ENCODE results near the gene SIX3.

The SIX3 gene

GRCh38 chr2:44922776-44923175, 18.7 kb upstream of the SIX3 start:
- no peak for TF ChIP-seq CTCF (IDR thresholded peaks at IDR 0.05; ENCODE audit: low read depth, low read length, missing control alignments)
- no peak overlapping the region for H3K4me3 ChIP-seq (ENCODE audit: low read depth, low read length)
- in situ Hi-C loops (cut with HindIII; ENCODE audit: low sequenced_read_pairs), result no loop called here
- no peak for DNase-seq (ENCODE audit: low read depth)

- in situ Hi-C loops (cut with HindIII; ENCODE audit: low sequenced_read_pairs), result no loop called here
- no peak for TF ChIP-seq CTCF (IDR thresholded peaks at IDR 0.05; ENCODE audit: low read depth, low read length, missing control alignments)
- no peak overlapping the region for H3K4me3 ChIP-seq (ENCODE audit: low read depth, low read length)
- no peak for DNase-seq (ENCODE audit: low read depth)
These were observed 15.9 kb upstream of the SIX3 start for GRCh38 chr2:44925561-44926136.

- H3K4me3 ChIP-seq (ENCODE audit: low read depth, low read length), result no peak overlapping the region
- no peak for TF ChIP-seq CTCF (IDR thresholded peaks at IDR 0.05; ENCODE audit: low read depth, low read length, missing control alignments)
- DNase-seq (ENCODE audit: low read depth), result no peak
- in situ Hi-C loops (cut with HindIII; ENCODE audit: low sequenced_read_pairs), result no loop called here
These were observed 14.5 kb upstream of the SIX3 start for GRCh38 chr2:44926957-44927356.

GRCh38 chr2:44927985-44928482, 13.5 kb upstream of the SIX3 start:
- in situ Hi-C loops (cut with HindIII; ENCODE audit: low sequenced_read_pairs), result no loop called here
- TF ChIP-seq CTCF (IDR thresholded peaks at IDR 0.05; ENCODE audit: low read depth, low read length, missing control alignments), result no peak
- H3K4me3 ChIP-seq (ENCODE audit: low read depth, low read length), result no peak overlapping the region
- no peak for DNase-seq (ENCODE audit: low read depth)

- in situ Hi-C loops (cut with HindIII; ENCODE audit: low sequenced_read_pairs), result no loop called here
- TF ChIP-seq CTCF (IDR thresholded peaks at IDR 0.05; ENCODE audit: low read depth, low read length, missing control alignments), result no peak
- no peak for DNase-seq (ENCODE audit: low read depth)
- H3K4me3 ChIP-seq (ENCODE audit: low read depth, low read length), result no peak overlapping the region
These were observed 12.9 kb upstream of the SIX3 start for GRCh38 chr2:44928483-44929158.

- no peak overlapping the region for H3K4me3 ChIP-seq (ENCODE audit: low read depth, low read length)
- no peak for DNase-seq (ENCODE audit: low read depth)
- no peak for TF ChIP-seq CTCF (IDR thresholded peaks at IDR 0.05; ENCODE audit: low read depth, low read length, missing control alignments)
- in situ Hi-C loops (cut with HindIII; ENCODE audit: low sequenced_read_pairs), result no loop called here
These were observed 12.3 kb upstream of the SIX3 start for GRCh38 chr2:44929159-44929734.
